ENCODE data around the gene MGRN1. TPM values are rescaled to one million over a fixed set of nuclear protein-coding genes. Genes with fewer than 3 reads are reported as not detected.

MGRN1 gene
- total and polyA plus RNA-seq, 2 of the 13 experiments (the other 11 are each of a cell fraction or from before 2014, with no cell fraction given), result 11.9 to 12.6 TPM

DNA sequence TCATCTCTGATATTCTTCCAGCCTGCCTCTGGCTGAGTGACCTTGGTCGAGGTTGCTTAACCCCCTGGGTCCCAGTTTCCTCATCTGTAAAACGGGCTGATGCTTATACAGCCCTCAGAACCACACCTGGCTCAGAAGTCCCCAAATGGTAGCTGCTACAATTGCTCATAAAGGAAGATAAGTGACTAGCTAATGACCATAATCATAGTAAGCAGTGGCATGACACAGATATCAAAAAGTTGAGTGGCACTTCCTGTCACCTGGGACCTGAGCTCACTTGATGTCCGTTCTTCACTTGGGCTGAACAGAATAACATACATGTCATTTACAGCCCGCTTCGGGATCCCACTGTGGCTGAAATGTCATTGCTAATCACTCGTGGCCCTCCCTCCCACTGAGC lies 1.8 kb downstream of the MGRN1 start:
- ChIA-PET CTCF (ENCODE audit: low intra/inter-chr PET ratio, low total read pairs) (no interaction called here), POLR2A (interaction anchor here (3.2 to 3.4 kb wide), 2 partner anchors 10 to 38 kb away, joined by 12 to 26 read pairs; no protein-coding TSS in a partner anchor)
- no peak for ATAC-seq
- WGBS (ENCODE audit: low lambda C conversion rate), result 84% methylated on average over 6 of the region's 6 CpGs
- peaks cover 12% of the 10 kb centered on the region for H4K20me1 ChIP-seq (ENCODE audit: insufficient read depth, low read length)
- peak overlapping the region; percentile 85 for H3K9ac ChIP-seq (ENCODE audit: insufficient read depth, low read depth, low read length)
- no peak for DNase-seq (ENCODE audit: low spot score)
- BruUV-seq (replicated peaks), result no TSS peak
- H3K79me2 ChIP-seq (ENCODE audit: insufficient read depth, low read length), result peaks cover 49% of the 10 kb centered on the region
- H3K4me3 ChIP-seq (replicated peaks in 1 of 3; ENCODE audit: insufficient read depth in 1 of 3, low read depth in 2 of 3, low read length in 3 of 3), result peak overlapping the region; percentile 86 to 91 (median 90); a peak in 5 of 6 replicates
- no peak overlapping the region for H3K27ac ChIP-seq (ENCODE audit: extremely low read length, insufficient read depth, low read length)
- no peak for FAIRE-seq
- H3K36me3 ChIP-seq (replicated peaks in 1 of 2; ENCODE audit: control insufficient read depth in 1 of 2, insufficient read depth in 2 of 2, low read length in 2 of 2), result no peaks in the 10 kb centered on the region
- in situ Hi-C loops (cut with HindIII; ENCODE audit: extremely low pct_ligation_motif_present, low pct_unique_long_range_greater_than_20kb) (no loop called here), intact Hi-C loops (cut with micrococcal nuclease; ENCODE audit: unreplicated experiment) (no loop called here)
- H3K4me2 ChIP-seq (ENCODE audit: low read depth, low read length), result peak overlapping the region; percentile 94
- H2AFZ ChIP-seq (ENCODE audit: low read length), result no peak overlapping the region
- TF ChIP-seq ZFP82 (CRISPR knock-in tag; IDR thresholded peaks at IDR 0.05; ENCODE audit: borderline replicate concordance), result no peak
- 0 out of 2 replicates have a peak, but pooled peaks have one; percentile 5 for TF ChIP-seq FOXJ3 (CRISPR knock-in tag; IDR thresholded peaks at IDR 0.05; ENCODE audit: borderline replicate concordance)
- no peak for TF ChIP-seq YEATS2 (CRISPR knock-in tag; IDR thresholded peaks at IDR 0.05; ENCODE audit: borderline replicate concordance)
- peak; percentile 94 for TF ChIP-seq ZNF629 (CRISPR knock-in tag; conservative IDR thresholded peaks at IDR 0.05)
- 0 out of 2 replicates have a peak, but pooled peaks have one; percentile 13 for TF ChIP-seq MTA1 (CRISPR knock-in tag; IDR thresholded peaks at IDR 0.05; ENCODE audit: borderline replicate concordance)
- peak; percentile 52; the same call in 1 of the 2 replicates for TF ChIP-seq KDM1A (CRISPR knock-in tag; IDR thresholded peaks at IDR 0.05)
- TF ChIP-seq, protein P1, sequence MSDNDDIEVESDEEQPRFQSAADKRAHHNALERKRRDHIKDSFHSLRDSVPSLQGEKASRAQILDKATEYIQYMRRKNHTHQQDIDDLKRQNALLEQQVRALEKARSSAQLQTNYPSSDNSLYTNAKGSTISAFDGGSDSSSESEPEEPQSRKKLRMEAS (IDR thresholded peaks at IDR 0.05), result no peak
- TF ChIP-seq SOX6 (IDR thresholded peaks at IDR 0.05), result no peak
- TF ChIP-seq SOX6 (CRISPR knock-in tag; IDR thresholded peaks at IDR 0.05), result 0 out of 2 replicates have a peak, but pooled peaks have one; percentile 3
- peaks cover 49% of the 10 kb centered on the region for H3K4me1 ChIP-seq (ENCODE audit: insufficient read depth, low read length)
- H3K9me3 ChIP-seq (ENCODE audit: low read length), result peaks cover 6% of the 10 kb centered on the region
- no peaks in the 10 kb centered on the region; a peak in 1 of 5 replicates for H3K27me3 ChIP-seq (ENCODE audit: control insufficient read depth in 1 of 2, insufficient read depth in 2 of 2, low read length in 2 of 2)

DNA sequence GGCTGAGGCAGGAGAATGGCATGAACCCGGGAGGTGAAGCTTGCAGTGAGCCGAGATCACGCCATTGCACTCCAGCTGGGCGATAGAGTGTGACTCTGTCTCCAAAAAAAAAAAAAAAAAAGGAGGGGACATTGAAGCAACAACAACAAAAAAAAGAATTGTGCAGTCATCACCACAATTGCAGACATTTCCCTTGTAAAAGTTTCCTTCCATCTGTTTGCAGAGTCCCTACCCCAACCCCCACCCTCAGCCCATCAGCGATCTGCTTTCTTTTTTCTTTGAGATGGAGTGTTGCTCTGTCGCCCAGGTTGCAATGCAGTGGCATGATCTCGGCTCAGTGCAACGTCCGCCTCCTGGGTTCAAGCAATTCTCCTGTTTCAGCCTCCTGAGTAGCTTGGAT lies 3.7 kb downstream of the MGRN1 start:
- POLR2A ChIA-PET, result interaction anchor here (0.9 kb wide), 1 partner anchor 33 kb away, joined by 4 read pairs; no protein-coding TSS in a partner anchor
- H3K27me3 ChIP-seq (ENCODE audit: control insufficient read depth in 1 of 2, insufficient read depth in 2 of 2, low read length in 2 of 2), result no peaks in the 10 kb centered on the region; a peak in 1 of 5 replicates
- DNase-seq (ENCODE audit: low spot score) (no peak), FAIRE-seq (no peak), ATAC-seq (no peak)
- intact Hi-C loops (cut with micrococcal nuclease; ENCODE audit: unreplicated experiment) (no loop called here), in situ Hi-C loops (cut with HindIII; ENCODE audit: extremely low pct_ligation_motif_present, low pct_unique_long_range_greater_than_20kb) (no loop called here)
- H3K27ac ChIP-seq (ENCODE audit: extremely low read length, insufficient read depth, low read length), result no peak overlapping the region
- H3K9me3 ChIP-seq (ENCODE audit: low read length), result peaks cover 10% of the 10 kb centered on the region
- no peaks in the 10 kb centered on the region for H3K36me3 ChIP-seq (replicated peaks in 1 of 2; ENCODE audit: control insufficient read depth in 1 of 2, insufficient read depth in 2 of 2, low read length in 2 of 2)
- no peak overlapping the region for H3K4me3 ChIP-seq (replicated peaks in 1 of 3; ENCODE audit: insufficient read depth in 1 of 3, low read depth in 2 of 3, low read length in 3 of 3)
- H3K4me2 ChIP-seq (ENCODE audit: low read depth, low read length), result no peak overlapping the region
- 95% methylated on average over 9 of the region's 9 CpGs for WGBS (ENCODE audit: low lambda C conversion rate)
- peaks cover 44% of the 10 kb centered on the region for H3K4me1 ChIP-seq (ENCODE audit: insufficient read depth, low read length)
- no TSS peak for BruUV-seq (replicated peaks)
- H3K9ac ChIP-seq (ENCODE audit: insufficient read depth, low read depth, low read length), result no peak overlapping the region
- H3K79me2 ChIP-seq (ENCODE audit: insufficient read depth, low read length), result peaks cover 67% of the 10 kb centered on the region
- no peak overlapping the region for H2AFZ ChIP-seq (ENCODE audit: low read length)
- CTCF ChIA-PET (ENCODE audit: low intra/inter-chr PET ratio, low total read pairs), result no interaction called here
- H4K20me1 ChIP-seq (ENCODE audit: insufficient read depth, low read length), result peaks cover 12% of the 10 kb centered on the region
- no peak for TF ChIP-seq ZNF496 (CRISPR knock-in tag; IDR thresholded peaks at IDR 0.05; ENCODE audit: insufficient replicate concordance)
- no peak for TF ChIP-seq KLF6 (CRISPR knock-in tag; IDR thresholded peaks at IDR 0.05)
- no peak for TF ChIP-seq ZNF644 (CRISPR knock-in tag; IDR thresholded peaks at IDR 0.05; ENCODE audit: low read depth)
- TF ChIP-seq ZNF672 (CRISPR knock-in tag; IDR thresholded peaks at IDR 0.05), result no peak
- TF ChIP-seq TOPORS (CRISPR knock-in tag; IDR thresholded peaks at IDR 0.05), result no peak
- TF ChIP-seq, protein P2, sequence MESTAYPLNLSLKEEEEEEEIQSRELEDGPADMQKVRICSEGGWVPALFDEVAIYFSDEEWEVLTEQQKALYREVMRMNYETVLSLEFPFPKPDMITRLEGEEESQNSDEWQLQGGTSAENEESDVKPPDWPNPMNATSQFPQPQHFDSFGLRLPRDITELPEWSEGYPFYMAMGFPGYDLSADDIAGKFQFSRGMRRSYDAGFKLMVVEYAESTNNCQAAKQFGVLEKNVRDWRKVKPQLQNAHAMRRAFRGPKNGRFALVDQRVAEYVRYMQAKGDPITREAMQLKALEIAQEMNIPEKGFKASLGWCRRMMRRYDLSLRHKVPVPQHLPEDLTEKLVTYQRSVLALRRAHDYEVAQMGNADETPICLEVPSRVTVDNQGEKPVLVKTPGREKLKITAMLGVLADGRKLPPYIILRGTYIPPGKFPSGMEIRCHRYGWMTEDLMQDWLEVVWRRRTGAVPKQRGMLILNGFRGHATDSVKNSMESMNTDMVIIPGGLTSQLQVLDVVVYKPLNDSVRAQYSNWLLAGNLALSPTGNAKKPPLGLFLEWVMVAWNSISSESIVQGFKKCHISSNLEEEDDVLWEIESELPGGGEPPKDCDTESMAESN (CRISPR knock-in tag; conservative IDR thresholded peaks at IDR 0.05), result no peak
- TF ChIP-seq, protein P3, sequence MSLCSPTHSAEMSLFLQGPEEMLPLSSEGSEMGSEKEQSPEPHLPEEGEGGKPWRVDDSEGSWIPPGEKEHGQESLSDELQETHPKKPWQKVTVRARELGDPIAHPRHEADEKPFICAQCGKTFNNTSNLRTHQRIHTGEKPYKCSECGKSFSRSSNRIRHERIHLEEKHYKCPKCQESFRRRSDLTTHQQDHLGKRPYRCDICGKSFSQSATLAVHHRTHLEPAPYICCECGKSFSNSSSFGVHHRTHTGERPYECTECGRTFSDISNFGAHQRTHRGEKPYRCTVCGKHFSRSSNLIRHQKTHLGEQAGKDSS (CRISPR knock-in tag; IDR thresholded peaks at IDR 0.05; ENCODE audit: borderline replicate concordance, low read depth), result no peak
- TF ChIP-seq SETDB1 (CRISPR knock-in tag; IDR thresholded peaks at IDR 0.05; ENCODE audit: borderline replicate concordance), result no peak
- no peak for TF ChIP-seq ZNF747 (CRISPR knock-in tag; IDR thresholded peaks at IDR 0.05; ENCODE audit: borderline replicate concordance)

All from HepG2 (cell line).